COR-L47 (cell line): ENCODE data around the gene PKNOX2.

Experiments used
- DNase-seq: peaks from one replicate; lab custom pipeline; 2025; lab: John Stamatoyannopoulos, UW

PKNOX2 gene

GRCh38 chr11:125382822-125383221 is 218.3 kb downstream of the PKNOX2 start:
- no peak for DNase-seq

- DNase-seq = no peak
Observed at GRCh38 chr11:125384825-125385224, 220.3 kb downstream of the PKNOX2 start.

- DNase-seq = no peak
Observed at GRCh38 chr11:125387901-125388300, 223.3 kb downstream of the PKNOX2 start.

- no peak for DNase-seq
Observed at GRCh38 chr11:125388611-125389010, 224.1 kb downstream of the PKNOX2 start.

- DNase-seq = no peak
Observed at GRCh38 chr11:125389339-125390166, 225.0 kb downstream of the PKNOX2 start.

- DNase-seq = no peak
Observed at GRCh38 chr11:125390946-125391345, 226.4 kb downstream of the PKNOX2 start.

- no peak for DNase-seq
Observed at GRCh38 chr11:125393331-125393730, 228.8 kb downstream of the PKNOX2 start.

GRCh38 chr11:125394296-125394695 is 229.7 kb downstream of the PKNOX2 start:
- no peak for DNase-seq

GRCh38 chr11:125397421-125397820 is 232.9 kb downstream of the PKNOX2 start:
- no peak for DNase-seq

GRCh38 chr11:125398475-125398874 is 233.9 kb downstream of the PKNOX2 start:
- DNase-seq = no peak

- DNase-seq = no peak
Observed at GRCh38 chr11:125398994-125399640, 234.6 kb downstream of the PKNOX2 start.

GRCh38 chr11:125399945-125400344 is 235.4 kb downstream of the PKNOX2 start:
- DNase-seq = no peak

GRCh38 chr11:125401235-125401634 is 236.7 kb downstream of the PKNOX2 start:
- DNase-seq = no peak

- DNase-seq = no peak
Observed at GRCh38 chr11:125401746-125402145, 237.2 kb downstream of the PKNOX2 start.

GRCh38 chr11:125402435-125402834 is 237.9 kb downstream of the PKNOX2 start:
- DNase-seq = no peak

GRCh38 chr11:125404157-125404810 is 239.7 kb downstream of the PKNOX2 start:
- DNase-seq = no peak

- DNase-seq = peak; percentile 30
Observed at GRCh38 chr11:125404811-125405790, 240.6 kb downstream of the PKNOX2 start.

GRCh38 chr11:125407046-125407445 is 242.5 kb downstream of the PKNOX2 start:
- DNase-seq = no peak

- no peak for DNase-seq
Observed at GRCh38 chr11:125408311-125408711, 243.8 kb downstream of the PKNOX2 start.

- DNase-seq = no peak
Observed at GRCh38 chr11:125410091-125410490, 245.5 kb downstream of the PKNOX2 start.

- DNase-seq = no peak
Observed at GRCh38 chr11:125412177-125412496, 247.6 kb downstream of the PKNOX2 start.

GRCh38 chr11:125412509-125412908 is 248.0 kb downstream of the PKNOX2 start:
- no peak for DNase-seq
